Stimulated activated naive CD4-positive, alpha-beta T cell (primary cell): ENCODE measurements around the gene ITM2C.

Experiments
- DNase-seq, 6 experiments: peaks; one replicate each; lab custom pipeline; 2025; lab: John Stamatoyannopoulos, UW

Gene ITM2C

DNA sequence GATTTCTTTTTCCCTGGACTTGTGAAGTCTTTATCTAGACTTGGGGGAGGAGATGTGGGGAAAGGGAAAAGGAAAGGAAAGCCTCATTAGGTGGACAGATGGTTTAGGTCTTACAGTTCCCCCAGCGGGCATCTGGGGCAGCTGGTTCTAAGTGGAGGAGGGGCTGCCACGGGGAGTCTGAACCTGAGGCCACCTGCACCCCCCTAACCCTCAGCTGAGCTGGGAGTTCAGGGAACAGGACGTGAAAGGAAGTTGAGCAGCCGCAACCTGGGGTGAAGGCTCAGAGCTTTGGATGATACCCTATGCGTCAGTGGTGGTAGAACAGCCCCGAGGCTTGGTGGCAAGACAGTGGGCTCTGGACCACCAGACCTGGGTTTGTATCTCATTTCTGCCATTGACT, 26.8 kb downstream of the ITM2C start:
- no peak for DNase-seq

GRCh38 chr2:230893338-230893737, 28.6 kb downstream of the ITM2C start:
- DNase-seq = no peak

GRCh38 chr2:230893841-230894781, 29.4 kb downstream of the ITM2C start:
- no peak for DNase-seq

DNA sequence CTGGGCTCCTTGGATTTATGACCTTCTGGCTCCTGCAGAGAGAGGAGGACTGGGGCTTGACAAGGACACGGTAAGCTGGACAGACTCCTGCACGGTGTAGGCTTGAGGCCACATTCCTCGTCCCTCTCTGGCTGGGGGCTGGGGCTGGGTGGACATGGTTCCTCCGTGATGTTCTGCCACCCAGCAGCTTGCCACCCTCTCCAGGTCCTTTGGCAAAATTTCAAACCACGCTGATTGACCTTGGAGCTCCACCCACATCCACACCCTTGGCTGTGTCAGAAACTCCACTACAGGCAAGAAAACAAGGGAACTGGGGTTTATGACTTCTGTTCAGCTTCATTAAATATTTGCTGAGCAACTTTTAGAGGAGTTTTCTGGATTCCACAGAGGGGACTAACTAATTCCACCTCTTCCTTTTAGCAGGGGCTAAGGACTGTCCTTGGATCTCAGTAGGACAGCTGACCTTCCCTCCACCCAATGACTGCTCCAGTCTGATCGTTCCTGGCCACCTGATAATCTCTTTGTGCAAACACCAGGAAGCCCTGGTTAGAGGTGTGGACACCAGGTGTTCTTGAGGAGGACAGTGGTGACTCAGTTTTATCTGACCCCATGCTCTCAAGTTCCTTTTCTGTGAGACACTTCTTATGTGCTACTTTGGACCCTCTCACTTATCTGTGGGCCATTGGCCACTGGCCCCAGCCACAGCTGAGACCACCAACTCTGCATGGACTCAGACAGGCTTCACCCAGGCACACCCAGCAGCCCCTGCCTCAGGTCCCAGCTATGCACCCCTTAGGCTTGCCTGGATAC, 31.0 kb downstream of the ITM2C start:
- no peak for DNase-seq

- DNase-seq = no peak
Measured at GRCh38 chr2:230896346-230897115, 31.8 kb downstream of the ITM2C start.

DNA sequence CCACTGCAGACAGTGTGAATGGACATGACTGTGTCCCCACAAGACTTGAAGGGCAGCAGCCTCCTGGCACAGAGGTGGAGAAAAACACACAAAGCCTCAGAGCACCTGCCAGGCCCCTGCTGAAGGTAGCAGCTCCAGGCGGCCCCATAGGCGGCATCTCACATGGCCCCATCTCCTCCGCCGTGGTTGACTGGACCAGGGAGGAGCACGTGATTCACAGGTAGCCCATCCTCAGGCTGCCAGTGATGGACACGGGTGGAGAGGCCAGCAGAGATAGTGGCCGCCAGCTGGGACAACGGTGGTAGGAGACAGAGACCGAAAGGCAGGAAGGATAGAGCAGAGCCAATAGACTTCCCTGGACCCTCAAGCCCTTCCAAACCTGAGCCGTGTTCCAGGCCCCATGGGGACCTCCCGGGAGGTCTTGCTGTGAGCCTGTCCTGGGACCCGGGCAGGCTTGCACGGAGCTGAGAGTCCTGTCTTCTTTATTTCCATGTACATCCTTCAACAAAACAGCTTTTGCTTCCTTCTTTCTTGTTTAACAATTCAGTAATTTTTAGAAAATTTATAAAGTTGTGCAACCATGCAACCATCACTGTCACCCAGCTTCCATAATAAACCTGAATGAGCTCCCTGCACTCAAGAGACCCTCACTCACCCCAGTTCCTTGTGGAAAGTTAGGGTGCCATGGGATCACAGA, 33.4 kb downstream of the ITM2C start:
- DNase-seq = no peak

GRCh38 chr2:230898713-230899091, 34.0 kb downstream of the ITM2C start:
- no peak for DNase-seq

DNA sequence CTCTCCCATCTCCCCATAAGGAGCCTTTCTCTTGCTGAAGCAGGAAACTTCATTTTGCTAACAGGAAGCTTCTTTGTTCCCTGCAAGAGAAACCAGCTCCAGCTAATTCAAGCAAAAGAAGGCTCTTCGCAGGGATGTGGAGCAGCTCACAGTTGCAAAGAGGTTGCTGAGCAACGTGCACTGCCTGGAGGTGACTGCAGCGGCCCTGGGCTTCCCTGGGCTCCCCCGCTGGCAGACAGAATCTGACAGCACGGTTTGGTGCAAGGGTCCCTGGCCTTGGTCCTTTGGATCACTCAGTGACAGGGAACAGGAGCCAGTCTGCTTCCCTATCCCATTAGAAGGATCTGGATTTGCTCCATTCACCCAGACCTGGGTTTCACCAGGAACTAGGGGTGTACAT, 34.5 kb downstream of the ITM2C start:
- DNase-seq = no peak

DNA sequence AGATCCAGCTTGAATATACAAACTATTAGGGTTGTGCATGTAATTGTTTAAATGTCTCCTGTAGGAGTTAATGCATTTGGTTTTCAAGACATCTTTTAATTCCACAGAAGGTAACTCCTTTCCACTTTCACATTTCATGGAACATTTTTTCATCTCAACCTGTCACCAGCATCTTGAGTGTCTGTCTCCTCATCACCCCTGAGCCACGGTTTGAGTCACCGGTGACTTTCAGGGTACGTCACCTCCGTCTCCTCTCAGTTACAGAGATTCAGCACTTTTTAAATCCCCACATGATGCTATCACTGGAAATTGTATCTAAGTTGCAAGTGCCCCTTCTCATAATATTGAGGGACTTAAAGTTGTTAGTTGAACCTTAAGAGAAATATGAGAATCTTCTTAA, 35.0 kb downstream of the ITM2C start:
- no peak for DNase-seq

GRCh38 chr2:230900336-230900995, 35.7 kb downstream of the ITM2C start:
- DNase-seq = no peak

- no peak for DNase-seq
Measured at GRCh38 chr2:230901006-230901405, 36.3 kb downstream of the ITM2C start.

GRCh38 chr2:230902180-230902899, 37.6 kb downstream of the ITM2C start:
- DNase-seq = peak in 3 of 6 experiments; percentile 14 to 19 (median 19)

DNA sequence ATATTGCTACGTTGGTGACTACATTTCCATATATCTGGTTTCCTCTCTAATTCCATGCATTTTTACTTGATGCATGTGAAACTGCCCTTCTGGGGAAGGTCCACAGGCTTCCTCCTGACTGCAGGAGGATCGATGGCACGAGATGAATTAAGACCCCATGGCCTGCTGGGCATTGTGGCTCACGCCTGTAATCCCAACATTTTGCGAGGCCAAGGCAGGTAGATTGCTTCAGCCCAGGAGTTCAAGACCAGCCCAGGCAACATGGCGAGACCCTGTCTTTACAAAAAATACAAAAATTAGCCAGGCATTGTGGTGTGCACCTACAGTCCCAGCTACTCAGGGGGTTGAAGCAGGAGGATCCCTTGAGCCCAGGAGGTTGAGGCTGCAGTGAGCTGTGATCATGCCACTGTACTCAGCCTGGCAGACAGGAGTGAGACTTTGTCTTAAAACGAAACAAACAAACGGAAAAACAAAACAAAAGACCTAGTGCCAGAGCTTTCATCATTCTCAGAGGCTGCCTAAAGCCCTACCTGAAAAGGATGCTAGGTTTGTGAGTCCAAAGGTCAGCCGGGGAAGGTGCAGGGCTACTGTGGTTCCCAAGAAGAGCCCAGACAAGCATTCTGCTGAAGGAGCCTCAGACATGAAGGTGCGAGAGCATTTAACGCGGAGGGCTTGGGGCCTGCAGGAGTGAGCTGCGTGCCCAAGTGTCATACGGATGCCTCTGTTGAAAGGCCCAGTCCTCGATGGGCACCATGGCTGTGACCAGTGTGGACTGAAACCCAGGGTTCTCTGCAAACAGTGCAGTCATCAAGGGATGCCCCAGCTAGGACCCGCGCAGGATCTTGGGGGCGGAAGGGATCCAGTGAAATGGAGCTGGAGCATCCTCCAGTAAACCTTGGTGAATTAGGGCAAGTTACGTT, 38.7 kb downstream of the ITM2C start:
- no peak for DNase-seq

DNA sequence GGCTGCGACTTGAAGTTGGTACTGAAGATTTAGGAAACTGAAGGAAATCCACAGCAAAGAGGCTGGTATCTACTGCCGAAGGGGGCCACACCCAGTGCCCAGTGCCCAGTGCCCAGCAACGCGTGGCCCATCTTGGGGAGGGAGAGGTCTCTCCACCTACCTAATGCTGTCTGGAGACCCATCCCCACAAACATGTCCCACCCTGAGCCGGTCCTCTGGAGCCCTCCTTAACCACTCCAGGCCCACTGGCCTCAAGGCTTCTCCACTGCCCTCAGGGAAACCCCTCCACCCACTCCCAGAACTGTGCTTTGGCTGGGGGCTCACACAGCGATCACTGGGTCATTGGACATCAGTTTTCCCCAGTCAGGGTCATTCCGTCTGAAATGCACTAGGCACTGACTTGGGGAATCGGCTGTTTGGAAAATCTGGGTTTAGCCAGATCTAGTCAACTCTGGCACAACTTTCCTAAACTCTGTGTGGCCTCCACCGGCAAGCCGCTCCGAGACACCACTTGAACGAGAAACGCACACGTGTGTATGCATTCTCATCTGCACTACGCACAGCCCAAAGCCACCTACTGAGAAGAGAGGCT, 40.2 kb downstream of the ITM2C start:
- DNase-seq = no peak

DNA sequence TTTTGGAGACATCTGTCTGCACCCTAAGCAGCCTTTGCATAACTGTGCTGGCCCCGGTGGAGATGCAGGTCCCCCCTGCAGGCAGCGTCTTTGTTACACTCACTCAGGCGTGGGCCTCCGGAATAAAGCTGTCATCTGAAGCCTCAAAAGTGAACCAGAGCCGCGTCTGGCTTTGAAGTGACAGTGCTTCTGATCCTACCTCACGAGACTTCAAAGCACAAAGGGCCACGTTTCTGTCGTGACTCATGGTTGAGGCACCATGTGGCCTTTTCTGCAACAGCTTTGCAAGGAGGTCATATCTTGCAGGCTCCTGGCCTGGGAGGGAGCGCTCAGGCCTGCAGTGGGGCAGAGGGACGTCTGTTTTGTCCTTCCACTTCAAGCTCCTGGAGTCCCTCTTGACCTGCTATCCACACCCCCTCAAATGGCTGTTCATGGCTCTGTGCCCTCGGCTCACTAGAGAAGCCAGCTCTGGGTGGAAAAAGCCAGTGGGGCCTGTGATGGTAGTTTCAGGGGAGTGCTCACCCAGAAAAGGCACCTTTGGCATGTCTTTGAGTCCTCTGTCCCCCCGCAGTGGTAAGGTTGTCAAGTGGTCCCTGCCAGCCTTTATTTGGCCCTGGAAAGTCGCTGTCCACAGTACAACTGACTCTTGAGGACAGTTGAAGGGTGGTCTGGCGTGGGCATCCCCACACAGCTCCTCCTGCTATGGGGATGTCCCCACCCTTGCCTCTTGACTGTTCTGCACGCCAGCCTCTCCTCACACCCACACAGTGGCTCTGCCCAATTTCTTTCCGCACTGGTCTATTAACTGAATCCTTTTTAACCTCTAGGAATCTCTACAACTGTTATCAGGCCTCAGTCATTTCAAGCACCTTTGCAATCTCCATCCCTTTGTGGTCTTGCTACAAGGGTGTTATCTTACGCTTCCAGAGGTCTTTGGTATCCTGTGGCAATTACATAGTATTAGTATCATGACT, 41.0 kb downstream of the ITM2C start:
- DNase-seq = peak; percentile 53 to 76 (median 70)

- no peak for DNase-seq
Measured at GRCh38 chr2:230906471-230907230, 41.9 kb downstream of the ITM2C start.
